GM21515 (cell line): Measurements from ENCODE around the gene KLF6.

Experiments used
- ATAC-seq: cut with Tn5 transposase; IDR thresholded peaks from one replicate; pipeline ENCODE4 v1.9.1; 2021; ENCODE audit not compliant: unreplicated experiment

Gene KLF6

DNA sequence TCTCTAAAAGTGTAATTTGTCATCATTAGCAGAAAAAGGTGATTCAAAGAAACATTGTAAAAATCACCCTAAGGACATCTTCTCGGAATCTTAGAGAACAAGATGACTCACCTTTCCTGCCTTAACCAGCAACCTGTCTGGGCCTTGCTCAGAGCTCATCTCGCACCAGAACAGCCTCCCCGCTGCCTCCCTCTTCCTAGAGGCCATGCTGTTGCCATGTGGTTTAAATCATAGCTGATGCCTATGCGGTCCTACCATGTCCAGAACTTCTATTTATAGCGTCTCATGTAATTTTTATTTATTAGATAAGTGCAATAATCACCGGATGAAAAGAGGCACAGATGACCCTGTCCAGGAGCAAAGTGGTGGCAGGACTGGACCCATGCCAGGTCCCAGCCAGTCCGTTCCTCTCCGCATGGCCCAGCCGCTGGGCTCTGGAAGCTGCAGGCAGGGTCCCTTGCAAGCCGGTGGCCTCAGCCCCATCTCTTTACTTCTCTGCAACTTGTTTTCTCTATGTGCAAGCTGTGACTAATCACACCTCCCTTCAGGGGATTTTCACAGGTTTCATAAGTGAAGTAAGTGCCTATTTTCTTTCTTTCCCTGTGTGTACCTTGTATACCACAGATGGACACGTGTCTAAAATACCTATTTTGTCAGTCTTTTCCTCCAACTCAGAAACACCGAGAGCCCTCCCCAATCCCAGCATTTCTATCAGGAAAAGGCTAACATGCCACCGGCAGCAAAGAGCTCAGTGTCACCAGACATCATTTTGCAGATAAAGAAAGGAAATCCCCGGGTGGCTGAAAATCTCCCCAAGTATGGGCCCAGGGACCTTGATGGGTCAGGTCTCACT, 27.1 kb downstream of the KLF6 start:
- peak; percentile 76 for ATAC-seq

DNA sequence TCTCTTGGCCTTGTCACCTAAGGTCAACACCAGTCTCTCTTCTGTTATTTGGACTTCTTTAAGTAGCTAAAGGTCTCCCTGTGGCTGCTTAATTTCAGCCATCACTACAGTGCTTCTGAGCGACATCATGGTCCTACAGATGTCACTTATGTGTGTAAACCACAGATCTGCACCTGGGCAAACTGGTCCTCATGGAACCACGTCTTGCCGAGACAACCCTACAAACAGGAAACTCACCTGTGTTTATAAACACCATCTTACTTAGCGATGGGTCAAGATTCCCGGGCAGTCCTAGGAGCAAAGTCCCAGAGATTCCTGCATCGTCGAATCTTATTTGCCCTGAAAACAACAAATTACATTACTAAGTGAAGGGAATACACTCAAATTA, 27.8 kb downstream of the KLF6 start:
- ATAC-seq: no peak

DNA sequence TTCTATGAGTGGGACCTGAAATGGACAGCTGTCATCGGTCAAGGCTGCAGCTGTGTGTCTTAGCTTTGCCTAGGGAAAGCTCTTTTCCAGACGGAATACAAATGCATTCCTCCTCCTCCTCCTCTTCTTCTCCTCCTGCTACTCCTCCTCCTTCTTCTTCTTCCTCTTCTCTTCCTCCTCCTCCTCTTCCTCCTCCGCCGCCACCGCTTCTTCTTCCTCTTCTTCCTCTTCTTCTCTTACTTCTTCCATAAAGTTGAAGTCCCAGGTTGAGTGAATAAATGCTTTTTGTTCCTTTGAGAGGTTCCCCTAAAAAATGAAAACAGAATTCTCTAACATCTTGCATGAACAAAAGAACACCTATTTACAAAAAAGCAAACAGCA, 28.7 kb downstream of the KLF6 start:
- no peak for ATAC-seq

DNA sequence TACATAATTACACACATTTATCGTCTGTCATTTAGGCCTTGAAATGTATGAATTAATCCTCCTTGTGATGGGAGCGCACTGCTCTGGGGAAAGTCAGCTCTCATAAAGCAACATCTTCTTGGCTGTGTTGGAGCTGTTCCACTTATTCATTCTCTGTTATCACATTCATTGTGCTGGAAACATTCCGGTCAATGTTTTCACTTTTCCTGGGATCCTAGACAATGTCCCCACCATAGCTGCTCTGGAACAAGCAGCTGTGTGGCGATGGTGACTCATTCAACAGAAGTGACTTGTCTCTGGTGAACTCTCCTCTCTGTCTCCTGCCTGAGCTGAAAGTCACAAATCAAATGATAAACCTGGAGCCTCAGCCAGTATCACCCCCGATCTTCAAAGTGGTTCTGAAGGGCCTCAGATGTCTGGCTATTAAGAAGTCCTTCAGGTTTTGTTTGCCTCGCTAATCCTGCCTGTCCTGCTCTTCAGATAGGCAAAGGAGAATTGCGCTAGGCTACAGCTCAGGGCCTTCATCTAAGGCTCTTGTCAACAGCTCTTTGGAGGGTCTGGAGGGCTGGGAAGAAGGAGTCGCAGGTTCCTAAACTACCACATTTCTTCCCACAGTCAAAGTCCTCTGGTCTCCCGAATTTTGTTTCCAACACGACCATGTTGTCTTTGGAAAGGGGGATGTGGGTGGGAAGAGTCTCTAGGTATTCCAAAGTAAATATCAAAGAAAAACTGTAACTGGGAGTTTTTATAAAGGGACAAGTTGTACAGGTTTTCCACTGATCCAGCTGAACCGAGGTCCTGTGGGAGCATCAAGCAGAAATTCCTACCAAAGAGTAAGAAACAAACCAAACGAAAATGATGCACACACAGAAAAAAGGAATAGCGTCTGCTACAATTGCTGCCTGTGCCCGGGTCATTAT, 29.3 kb downstream of the KLF6 start:
- ATAC-seq: no peak

DNA sequence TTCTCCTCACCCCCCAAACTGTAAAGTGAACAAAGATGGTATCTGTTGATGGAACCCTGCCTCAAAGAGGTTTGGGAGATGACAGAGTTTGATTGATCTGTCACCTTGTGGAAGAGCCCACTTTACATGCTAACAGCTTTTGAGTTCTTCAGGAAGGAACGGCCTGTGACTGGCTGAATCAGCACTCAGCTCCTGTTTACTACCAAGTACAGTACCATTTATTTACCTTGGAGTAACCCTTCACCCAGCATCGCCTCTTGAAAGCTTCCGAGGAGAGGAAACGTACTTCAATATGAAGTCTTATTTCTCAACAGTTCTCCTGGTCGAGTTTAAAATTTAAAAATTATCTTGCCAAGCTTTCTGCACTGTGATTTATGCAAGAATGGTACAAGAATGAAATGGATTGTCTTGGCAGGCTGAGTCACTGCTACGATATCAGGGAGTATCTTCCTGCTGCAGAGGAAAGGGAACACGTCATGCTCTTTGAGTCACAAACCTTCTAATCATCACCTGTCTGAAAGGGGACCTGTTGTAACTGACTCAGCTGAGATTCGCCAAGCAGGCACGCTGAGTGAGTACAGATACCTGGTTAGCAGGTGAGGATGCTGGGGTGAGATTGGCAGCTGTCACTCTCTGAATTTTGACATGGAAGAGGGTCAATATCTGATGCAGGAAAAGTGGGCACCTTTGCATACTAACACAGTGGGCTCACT, 30.1 kb downstream of the KLF6 start:
- no peak for ATAC-seq

DNA sequence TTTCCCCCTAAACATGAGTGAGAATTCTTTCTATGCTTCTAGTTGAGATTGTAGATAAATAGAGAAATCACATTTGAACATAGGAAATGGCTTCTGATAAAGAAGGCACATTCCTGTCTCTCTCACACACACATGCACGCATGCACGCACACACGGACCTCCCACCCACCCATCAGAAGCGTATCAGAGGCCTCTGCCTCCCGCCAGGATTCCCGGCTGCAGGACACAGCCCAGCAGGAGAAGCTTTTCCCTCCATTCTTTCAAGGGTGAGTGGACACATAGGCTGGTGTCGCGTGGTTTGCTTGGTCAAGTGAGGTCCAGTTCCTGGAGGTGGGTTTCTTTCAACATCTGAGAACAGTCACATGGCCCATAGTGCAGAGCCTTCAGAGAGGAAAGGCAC, 34.2 kb downstream of the KLF6 start:
- no peak for ATAC-seq

DNA sequence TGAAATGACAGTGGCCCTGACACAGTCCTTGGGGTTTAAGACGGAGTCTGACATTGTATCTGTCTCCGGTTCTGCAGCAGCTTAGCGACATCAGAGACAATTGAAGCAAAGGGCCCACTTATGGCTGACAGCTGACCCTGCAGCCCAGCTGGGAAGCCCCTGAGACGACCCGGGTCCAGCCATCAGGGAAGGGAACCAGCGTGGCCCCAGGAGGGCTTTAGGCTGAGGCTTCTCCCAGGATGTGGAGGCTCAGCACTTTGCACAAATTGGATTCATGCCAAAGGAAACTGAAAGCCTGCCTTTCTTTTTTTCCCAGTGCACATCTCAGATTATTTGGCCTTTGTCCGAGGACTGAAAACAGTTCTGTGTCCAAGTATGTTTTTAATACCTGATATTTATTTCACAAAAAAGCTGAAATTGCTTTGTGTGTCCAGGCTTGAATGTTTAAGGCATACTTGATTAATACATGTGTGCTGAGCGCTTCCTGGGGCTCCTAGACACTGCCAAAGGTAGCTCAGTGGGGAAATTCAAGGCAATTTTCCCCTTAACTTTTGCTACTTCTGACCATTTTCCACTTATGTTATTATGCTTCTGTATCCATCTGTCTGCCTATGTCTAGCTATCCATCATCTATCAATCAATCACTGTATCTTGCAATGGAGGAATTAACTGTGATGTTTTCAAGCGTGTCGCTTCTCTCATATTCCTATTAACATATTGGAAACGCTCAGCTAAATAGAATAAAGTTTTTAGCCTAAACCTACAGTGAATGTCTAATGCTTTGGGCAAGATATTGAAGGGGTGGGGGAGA, 34.8 kb downstream of the KLF6 start:
- ATAC-seq: no peak

DNA sequence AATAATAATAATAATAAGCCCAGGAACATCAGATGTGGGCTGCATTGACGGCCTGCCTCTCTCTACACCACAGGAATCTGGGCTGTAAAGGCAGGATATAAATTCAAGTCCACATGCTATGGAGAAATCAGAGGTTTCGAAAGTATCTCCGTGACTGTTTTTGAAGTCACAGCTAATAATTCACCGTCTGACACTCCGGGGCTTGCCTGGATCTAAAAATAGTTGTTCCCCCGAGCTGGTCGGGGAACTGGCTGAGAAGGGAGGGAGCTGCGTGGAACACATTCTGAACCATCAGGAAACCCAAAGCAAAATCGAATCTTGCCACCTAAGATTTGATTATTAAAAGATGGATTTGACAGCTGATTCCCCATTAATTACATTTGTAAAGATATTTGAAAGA, 35.4 kb downstream of the KLF6 start:
- ATAC-seq: no peak

DNA sequence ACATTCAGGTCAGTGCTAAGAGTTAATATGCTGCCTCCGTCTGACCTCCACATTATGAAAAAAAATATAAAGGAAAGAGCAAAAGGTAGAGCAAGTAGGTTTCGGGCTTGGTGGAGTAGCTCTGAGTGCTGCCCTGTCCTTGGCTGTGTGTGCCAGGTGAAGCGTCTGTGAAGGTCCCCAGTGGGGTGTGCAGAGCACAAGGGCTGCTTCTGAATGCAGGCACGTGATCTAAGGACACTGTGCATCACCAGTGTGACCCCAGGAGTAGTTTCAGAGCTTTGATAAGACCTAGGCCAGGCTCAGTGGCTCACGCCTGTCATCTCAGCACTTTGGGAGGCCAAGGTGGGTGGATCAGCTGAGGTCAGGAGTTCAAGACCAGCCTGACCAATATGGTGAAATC, 36.0 kb downstream of the KLF6 start:
- no peak for ATAC-seq

DNA sequence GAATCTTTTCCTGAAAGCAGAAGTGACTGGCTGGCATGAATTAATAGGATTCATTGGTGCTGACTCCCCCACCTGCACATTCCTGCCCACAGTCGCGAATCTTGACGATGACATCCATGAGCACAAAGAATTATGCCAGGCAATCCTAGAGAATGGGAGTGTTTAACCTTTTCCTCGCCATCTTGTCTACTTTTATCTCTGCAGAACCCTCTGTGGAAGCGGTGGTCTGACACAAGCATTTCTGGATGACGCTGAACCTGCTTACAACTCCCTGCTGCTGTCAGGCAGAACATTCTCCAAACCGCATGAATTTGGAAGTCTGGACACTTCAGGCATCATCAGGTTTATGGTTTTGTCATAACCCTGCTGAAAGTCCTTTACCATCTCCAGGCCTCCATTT, 36.5 kb downstream of the KLF6 start:
- ATAC-seq: no peak

DNA sequence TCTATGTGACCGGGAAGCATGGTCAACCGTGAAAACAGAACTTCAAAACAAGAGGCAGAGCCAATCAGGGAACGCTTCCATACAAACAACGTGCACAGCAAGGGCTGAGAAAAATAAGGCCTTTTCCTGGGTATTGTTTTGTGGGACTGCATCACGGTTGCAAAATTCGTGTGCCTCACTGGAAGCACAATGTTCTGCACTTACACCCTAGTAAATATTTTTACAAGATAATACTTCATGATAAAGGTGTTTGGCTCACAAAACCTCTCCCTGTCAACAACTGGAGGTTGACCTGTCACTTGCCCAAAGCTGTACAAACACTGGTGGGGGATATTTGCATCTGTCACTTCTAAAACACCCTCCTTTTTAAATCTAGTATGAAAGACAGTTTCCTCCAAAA, 37.0 kb downstream of the KLF6 start:
- ATAC-seq: no peak

DNA sequence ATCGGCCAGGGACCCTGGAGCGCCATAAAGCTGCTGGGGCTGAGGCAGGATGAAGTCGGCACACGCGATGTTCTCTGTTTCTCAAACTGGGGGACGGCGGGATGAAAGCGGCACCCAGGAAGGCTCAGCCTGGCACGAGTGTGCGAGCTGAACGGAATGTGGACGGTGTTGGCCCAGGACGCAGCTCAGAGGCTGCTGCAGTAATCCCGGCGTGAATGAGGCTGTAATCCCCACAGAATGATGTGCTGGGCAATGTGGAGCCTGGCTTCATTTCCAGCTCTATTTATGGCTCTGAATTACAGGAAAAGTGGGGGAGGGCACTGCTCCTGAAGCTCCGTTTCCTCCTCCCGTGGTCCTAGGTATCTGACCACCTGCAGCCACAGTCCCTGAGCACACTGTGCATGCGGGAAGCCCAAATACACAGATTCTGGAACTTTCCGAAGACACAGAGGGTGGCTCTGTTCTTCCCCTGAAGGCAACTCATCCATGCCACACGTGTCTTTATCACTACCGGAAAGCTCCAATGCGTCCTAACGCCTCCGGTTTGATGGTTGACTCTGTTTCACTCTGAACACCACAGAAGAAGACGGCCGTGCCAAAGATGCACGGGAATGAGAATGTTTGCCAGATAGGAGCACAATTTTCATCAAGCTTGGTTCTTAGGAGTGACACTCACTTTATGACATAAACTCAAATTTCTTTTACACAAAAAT, 37.6 kb downstream of the KLF6 start:
- no peak for ATAC-seq

DNA sequence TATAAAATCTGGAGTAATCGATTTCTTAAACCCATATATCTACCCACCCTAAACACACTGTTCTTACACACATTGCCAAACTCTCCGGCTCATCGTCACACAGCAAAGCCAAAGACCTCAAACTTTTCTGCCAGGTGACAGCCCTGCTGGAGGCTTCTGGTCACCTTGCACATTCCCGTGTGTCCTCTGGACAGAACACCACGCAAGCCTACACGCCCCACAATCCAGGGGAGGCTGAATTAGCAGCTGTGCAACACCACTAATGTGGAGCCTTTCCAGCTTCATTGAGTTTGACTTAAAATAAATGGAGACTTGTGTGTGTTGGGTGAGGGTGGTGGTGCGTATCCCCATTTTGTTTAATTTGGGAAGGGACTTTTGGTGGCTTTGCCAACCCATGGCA, 38.4 kb downstream of the KLF6 start:
- ATAC-seq: no peak

DNA sequence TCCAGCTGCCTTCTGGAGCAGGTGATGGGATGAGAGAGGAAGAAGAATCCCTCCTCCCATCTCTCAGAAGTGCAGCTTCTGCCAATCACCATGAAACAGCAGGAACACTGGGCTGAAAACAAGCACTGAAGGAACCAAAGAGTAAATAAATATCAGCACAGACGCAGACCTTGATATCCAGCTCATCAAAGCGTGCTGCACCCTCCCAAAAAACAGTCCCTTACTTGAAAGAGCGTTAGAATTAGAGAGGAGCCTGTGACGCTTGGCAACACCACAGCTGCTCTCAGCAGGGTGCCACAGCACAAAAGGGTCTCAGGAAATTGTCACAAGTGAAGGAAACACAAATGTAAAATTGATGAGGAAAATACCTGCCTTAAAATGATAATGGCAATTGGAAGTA, 39.5 kb downstream of the KLF6 start:
- no peak for ATAC-seq

DNA sequence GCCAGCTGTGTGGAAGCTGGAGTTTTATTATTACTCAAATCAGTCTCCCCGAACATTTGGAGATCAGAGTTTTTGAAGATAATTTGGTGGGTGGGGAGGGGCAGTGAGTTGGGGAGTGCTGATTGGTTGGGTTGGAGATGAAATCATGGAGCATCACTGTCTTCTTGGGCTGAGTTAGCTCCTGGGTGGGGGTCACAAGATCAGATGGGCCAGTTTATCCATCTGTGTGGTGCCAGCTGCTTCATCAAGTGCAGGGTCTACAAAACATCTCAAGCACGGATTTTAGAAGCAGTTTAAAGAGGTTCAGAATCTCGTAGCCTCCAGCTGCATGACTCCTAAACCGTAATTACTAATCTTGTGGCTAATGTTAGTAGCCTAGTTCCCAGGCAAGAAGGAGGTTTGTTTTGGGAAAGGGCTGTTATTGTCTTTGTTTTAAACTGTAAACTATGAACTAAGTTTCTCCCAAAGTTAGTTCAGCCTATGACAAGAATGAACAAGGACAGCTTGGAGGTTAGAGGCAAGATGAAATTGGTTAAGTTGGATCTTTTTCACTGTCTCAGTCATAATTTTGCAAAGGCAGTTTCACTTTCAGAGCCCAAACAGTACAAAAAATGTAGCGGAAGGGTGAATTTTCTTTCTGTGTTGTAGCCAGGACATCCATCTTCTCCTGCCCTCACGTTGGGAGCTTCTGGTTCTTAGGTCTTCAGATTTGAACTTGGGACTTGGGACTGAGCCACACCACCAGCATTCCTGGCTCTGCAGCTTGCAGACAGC, 43.1 kb downstream of the KLF6 start:
- no peak for ATAC-seq

DNA sequence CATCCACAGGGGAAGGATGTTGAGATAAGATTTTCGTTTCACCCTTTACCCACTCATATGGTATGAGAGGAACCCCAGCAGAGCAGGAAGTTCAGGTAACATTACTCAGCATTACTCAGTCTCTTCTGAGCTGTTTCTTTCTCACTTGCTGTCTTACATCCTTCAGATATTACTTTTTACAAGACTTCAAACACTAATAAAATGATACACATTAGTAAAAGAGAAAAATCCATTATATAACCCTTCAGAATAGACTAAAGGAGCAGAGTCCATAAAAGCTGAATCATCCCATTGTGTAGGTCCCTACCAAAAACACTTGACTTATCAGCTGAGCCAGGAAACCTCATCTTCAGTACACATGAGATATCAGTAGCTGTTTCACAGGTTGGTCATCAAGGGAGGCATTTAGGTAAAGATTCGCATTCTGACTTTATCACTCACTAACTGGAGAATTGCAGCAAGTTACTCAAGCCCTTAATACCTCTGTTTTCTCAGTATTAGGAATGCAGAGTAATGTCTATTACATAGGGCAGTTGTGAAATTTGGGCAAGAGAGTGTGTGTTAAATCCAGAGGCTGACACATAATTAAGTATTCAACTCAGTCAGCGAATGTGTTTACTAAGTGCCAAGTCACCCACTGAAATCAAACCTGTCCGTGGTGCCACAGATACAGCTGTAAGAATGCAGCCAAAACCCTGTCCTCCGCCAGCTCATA, 44.7 kb downstream of the KLF6 start:
- no peak for ATAC-seq

DNA sequence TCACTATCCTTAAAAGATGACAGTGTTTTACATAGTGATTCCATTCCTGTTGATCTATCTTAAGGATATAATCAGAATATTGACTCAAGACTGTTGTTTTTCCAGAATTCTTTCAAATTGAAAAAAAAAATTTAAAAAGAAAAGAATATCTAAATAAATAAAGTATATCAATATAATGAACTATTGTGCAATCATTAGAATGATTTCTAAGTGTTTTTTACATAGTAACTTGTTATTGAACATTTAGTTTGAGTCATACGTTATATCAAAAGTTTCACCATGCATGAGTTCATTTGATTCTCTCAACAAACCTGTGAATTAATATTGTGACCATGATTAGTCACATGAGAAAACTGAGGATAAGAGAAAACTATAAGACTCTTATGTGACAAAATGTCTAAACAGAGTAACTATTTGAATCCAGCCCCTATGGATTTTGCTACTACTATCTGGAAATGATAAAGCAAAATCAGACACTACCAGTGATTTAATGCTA, 46.1 kb downstream of the KLF6 start:
- ATAC-seq: no peak

DNA sequence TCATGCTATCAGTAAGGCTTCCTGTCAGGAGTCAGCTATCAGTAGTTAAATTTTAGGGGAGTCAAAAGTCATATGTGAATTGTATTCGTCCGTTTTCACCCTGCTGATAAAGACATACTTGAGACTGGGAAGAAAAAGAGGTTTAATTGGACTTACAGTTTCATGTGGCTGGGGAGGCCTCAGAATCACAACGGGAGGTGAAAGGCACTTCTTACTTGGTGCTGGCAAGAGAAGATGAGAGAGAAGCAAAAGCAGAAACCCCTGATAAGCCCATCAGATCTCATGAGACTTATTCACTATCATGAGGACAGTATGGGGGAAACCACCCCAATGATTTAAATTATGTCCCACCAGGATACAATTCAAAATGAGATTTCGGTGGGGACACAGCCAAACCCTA, 47.1 kb downstream of the KLF6 start:
- no peak for ATAC-seq

DNA sequence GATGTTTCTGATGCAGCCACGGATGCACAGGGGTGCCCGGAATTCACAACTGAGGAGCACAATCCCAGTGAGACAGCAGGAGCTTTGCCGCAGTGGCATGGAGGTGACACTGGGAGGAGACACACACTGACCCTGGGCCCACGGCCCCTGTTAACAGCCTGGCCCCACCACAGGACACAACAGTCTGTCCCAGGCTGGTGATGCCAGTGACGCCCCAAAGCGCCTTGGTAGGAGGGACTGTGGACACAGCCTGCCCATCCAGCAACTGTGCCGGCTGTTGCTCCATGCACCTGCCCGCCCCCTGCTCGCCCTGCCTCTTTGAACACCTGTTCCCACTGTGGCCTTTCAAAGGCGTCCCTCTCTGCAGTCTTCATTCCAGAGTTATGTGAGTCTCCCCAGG, 49.8 kb downstream of the KLF6 start:
- ATAC-seq: no peak
